Superior temporal gyrus (tissue), 1 donor: ENCODE measurements around the gene MEX3C.

Experiments used
- DNase-seq: peaks from one replicate; pipeline ENCODE4 v3.0.0-alpha.2; 2016; ENCODE audit errors: extremely low spot score

The MEX3C gene

DNA sequence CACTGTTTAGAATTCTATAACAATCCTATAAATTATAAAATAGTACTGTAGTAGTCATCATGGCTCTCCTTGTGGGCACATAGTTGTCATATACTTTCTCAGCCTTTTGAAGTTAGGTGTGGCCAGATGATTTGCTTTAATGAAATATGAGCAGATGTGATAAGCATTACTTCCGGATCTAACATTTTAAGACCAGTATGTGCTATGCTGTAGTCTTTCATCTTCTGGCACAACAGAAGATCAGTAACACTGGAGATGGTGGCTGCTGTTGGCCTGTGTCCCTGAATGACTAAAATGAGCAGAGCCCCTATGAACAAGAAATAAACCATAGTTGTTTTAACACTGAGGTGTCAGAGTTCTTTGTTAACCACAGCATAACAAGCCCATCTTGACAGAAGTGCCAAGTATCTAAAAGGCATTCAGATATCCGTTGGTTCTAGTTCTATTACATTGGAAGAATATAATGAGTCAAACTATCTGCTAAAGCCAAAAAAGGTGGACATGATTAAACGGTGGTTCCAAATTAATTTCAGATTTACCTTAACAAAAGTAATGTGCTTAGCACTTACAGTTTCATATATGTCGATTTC lies 6.3 kb downstream of the MEX3C start:
- DNase-seq = no peak

DNA sequence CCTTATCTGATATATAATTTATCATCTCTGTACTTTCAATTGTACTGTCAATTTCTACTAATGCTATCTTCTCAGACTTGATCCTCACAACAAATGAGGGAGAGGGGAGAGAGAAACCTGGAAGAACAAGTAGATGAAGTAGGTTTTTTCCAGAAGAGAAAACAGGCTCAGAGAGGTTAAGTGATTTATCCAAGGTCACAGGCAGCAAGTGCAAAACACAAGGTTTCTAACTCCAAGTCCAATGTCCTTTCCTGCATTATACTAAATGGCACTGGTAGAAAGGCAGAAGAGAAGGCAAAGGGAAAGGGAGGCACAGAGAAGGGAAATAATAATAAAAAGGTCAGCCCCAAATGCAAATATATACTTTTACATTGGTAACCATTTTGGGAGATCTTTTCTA lies 7.5 kb downstream of the MEX3C start:
- no peak for DNase-seq

DNA sequence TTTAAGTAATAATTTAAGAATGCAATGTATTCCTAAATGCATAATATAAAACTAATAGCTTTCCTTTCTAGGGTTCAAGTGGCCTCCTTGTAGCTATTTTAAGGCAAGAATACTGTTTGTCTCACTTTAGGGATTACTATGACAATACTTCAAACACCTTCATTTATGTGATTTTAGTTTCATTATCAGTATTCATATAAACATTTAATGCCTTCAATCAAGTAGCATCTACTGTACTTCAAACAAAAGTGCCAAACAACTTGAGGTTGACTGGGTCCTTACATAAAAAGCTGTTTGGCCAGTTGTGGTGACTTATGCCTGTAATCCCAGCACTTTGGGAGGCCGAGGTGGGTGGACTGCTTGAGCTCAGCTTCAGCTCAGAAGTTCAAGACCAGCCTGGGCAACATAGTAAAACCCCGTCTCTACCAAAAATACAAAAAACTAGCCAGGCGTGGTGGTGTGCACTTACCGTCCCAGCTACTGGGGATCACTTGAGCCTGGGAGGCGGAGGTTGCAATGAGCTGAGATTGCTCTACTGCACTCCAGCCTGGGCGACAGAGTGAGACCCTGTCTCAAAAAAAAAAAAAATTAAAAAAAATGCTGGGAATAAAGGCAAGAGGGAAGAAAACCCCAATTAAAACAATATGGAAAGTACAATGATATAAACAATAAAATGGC lies 9.3 kb downstream of the MEX3C start:
- no peak for DNase-seq

DNA sequence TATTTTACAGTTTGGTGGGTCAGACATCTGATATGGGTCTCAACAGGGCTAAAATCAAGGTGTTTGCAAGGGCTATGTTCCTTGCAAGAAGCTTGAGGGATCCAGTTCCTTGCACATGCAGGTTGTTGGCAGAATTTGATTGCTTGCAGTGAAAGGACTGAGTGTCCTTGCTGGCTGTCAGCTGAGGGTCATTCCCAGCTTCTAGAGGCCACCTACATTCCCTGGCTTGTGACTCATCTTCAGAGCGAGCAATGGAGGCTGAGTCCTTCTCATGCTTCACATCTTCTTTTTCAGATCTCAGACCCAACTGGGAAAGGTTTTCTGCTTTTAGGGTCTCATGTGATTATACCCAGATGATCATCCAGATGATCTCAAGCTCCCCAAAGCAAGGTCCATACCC lies 12.4 kb downstream of the MEX3C start:
- no peak for DNase-seq

DNA sequence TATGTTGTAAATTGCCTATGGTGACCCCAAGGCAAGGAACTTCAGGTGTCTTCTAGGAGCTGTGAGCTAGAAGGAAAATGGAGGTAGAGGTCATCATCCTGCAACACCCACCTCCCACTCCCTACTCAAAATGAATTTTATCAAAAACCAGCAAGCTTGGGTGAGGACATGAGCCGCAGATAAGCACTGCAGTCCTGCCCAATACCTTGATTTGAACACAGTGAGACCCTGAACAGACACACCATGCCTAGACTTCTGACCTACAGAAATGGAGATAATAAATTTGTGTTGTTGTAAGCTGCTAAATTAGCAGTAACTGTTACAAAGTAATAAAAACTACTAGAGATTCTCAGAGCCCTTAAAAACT lies 13.4 kb downstream of the MEX3C start:
- no peak for DNase-seq

DNA sequence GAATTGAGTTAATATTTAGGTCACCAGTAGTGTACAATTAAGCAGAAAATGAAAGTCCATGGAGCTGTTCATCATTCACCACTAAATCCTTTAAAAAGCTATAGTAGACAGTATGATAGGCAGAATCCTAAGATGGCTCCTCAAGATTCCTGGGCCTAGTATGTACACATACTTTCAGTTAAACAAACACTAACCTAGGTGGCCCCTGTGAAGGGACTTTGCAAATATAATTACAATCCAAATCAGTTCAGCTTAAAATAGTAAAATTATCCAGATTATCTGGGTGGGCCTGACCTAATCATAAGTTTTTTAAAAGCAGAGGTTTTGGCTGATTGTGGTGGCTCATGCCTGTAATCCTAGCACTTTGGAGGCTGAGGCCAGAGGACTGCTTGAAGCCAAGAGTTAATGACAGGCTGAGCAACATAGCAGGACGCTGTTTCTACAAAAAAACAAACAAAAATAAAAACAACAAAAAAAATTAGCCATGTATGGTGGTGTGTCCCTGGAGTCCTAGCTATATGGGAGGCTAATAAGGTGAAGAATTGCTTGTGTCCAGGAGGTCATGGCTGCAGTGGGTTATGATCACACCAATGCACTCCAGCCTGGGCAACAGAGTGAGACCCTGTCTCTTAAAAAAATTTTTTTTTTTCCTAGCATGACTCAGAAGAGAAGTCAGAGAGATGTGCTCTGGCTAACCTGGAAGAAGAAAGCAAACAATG lies 13.9 kb downstream of the MEX3C start:
- DNase-seq = no peak

DNA sequence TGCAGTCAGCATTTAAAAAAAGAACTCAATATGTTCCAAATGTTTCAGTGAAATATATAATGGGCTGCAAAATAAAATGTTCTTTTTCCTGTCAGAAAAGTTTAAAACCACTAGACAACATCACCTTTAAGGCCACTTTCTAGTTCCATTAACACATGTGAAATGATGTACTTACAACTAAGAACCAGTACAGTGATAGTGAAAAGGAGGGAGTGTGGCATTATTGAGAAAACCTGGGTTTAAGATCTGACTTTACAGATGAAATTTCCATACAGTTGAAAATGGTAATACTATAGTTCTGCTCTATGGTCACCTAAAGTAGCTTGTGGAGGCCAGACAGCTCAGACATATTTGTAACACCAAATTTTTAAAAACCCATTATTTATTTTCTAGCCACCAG lies 14.7 kb downstream of the MEX3C start:
- no peak for DNase-seq

DNA sequence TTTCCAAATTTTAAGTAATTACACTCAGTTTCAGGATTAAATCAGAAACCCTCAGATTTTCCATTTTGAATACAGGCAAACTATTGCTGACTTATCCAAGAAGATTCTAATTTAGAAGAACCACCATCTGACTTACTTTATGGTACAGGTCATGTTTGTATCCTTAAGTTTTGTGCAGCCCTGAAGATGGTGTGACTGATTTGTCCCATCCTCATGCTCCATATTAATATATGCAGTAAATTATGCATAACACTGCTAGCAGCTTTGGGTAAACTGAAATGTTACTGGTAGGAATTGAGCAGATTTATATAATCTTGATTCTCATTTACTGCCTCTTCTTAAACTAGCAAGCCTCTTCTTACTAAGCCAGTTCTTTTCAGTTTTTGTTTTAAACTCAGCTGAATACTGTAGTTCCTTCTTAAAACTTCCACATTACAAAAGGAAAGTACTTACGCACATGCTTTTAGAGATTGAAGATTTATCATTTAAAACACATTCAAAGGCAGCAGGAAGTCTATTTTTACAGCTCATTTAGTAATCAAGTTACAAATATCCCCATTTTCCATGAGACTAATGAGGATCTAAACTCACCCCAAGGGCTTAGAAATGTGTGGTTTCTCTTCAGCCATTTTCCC lies 25.7 kb downstream of the MEX3C start:
- DNase-seq = no peak

DNA sequence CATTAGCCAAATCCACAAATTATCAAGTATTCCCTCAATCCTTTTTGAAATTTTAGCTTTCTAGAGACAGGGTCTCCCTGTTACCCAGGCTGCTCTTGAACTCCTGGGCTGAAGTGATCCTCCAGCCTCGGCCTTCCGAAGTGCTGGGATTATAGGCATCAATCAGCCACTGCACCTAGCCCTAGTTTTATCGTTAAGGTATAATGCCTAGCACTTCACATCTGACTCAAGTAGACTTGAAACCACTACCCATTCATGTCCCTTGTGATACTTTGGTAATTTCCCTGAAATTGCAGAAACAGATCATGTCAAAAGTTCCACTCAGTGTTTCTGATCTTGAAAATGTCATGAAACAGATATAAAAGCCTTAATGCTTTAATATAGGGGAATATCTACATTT lies 26.3 kb downstream of the MEX3C start:
- DNase-seq = no peak

DNA sequence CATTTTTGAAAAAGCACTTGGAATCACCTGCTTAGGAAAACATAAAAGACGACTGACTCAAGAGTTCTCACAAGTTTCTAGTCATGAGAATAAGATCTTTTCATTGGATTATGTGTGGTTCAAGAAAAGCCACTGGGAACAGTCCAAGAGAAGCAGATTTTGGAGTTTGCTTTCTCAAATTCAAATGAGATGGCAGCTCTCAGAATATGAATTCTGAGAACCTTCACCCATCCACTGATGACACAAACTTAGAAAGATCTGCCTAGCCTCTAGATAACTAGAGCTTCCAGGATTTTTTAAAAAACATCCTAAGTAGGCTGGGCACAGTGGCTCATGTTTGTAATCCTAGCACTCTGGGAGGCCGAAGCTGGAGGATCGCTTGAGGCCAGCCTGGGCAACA lies 26.8 kb downstream of the MEX3C start:
- no peak for DNase-seq

DNA sequence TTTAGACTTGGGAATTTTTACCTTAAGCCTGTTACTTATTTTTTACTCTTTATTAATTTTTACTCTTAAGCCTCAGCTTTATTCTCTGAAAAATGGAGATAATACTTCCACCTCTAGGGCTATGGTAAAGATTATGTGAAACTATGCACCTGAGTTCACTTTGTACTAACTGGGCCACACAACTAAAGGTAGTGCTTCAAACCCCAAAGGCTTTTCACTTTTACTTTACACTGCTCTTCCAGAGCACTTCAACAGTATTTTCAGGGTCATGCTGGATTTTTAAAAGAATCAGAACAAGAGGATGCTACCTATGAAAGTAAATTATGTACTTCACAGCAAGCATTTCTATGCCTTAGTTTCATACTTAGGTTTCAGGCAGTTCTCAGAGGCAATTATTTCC lies 27.8 kb downstream of the MEX3C start:
- no peak for DNase-seq

DNA sequence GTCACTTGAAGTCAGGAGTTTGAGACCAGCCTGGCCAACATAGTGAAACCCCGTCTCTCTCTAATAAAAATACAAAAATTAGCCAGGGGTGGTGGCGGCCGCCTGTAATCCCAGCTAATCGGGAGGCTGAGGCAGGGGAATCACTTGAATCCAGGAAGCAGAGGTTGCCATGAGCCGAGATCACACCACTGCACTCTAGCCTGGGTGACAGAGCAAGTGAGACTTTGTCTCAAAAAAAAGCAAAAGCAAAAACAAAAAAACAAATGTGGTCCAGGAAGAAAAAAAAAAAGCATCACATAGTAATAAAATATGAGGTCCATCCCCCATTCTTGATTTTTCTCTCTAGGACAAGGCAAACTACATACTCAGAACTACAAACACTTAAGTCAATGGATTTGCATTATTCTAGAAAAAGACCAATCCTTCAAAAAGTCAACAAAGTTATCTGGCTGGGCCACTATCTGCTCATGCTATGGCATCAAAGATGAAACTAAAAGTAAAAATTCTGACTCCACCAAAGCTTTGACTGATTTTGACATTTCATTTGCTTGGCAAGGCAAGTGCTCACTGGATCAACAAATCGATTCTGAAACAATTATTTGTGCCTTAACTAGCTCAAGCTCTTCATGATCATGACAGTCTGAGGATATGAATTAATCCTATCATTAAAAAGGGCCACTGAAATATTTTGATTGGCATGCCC lies 28.4 kb downstream of the MEX3C start:
- DNase-seq = no peak

DNA sequence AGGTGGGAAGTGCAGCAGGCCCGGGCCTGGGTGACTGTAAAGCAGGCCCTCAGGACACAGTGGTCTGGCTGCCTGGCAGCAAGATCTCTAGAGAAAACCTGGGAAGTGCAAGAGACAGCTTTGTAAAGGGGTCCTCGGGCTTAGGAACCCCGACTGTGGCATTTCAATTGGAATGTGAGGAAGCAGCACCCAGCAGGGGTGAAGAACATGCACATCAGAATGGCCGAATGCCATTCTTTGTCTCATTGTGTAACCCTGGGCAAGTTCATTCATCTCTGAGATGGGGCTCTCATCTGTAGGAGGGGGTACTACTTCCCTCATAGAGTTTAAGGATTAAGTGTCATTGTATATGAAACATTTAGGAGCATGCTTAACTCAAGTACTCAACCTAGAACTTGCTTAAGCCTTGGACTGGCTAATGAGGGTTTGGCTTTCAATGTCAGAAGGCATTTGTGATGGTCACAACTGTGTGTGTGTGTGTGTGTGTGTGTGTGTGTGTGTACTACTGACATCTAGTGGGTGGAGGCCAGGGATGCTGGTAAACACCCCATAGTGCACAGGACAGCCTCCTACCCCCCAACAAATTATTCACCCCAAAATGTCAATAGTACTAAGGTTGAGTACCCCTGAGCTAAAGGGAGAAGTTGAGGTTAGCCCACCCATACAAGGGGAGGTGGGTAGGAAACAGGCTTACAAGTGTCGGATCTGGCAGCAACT lies 29.3 kb downstream of the MEX3C start:
- no peak for DNase-seq

DNA sequence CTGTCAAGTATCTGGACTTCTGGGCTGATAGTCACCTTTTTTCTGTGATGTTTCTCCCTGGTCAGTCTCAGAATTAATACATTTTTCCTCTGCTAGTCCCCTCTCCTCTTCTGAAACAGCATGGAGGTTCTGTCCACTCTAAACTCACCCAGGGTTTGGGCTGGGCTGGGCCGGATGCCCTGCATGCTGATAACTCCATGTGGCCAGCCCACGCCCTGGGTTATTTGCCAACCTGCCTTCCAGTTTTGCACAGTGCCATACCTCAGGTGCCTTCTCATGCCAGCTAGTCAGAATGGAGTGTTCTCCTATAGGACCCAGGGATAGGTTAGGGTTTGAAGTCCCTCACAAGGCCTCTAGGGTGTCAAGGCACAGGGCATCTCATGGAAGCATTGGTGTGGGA lies 32.2 kb downstream of the MEX3C start:
- no peak for DNase-seq

DNA sequence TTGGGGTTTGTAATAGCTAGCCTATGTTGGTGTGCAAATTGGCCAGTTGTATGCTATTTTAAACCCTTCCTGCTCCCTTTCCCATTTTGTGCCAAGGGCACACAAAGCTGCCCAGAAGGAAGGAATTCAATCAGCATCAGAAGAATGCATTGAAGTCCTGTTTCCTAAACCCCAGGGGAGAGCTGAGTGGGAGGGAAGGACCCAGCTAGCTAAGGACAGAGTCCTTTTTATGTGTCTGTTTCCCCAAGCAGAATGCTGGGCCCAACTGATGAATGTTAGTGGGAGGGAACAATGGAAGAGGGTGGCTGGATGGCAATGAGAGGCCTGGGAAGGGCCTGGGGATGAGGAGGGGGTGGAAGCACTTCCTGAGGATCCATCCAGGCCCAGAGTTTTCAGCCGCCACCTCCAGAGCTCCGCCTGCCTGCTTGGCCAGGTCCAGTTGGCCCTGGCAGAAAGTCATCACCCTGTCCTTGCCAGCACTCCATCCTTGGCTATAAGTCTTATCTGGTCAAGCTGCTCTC lies 32.7 kb downstream of the MEX3C start:
- no peak for DNase-seq

DNA sequence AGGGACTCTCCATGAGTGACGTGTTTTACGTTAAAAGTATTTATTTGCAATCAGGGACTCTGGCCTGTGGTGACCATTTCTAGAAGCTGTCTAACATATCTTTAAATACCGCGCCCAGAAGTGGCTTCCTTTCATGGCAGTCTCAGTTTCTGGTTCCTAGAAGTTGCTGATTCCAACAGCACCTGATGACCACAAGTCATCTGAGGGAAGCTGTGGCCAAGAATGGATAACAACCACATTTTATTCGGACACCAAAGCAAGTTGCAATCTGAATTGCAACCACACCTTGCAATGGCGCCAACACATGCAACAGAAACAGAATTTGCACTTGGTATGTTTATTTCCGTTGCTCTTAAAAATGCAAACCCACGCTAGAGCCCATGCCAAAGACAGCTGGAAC lies 33.1 kb downstream of the MEX3C start:
- no peak for DNase-seq

DNA sequence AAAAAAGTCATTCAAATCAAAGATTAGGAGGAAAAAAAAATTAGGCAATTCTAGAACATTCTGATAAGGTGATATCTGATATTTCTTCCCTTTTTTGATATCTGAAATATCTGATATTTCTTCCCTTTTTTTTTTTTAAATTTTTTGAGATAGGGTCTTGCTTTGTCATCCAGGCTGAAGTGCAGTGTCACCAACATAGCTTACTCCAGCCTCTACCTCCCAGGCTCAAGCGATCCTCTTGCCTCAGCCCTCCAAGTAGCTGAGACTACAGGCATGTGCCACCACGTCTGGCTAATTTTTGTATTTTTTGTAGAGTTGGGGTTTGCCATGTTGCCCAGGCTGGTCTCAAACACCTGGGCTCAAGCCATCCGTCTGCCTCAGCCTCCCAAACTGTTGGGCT lies 33.9 kb downstream of the MEX3C start:
- no peak for DNase-seq

DNA sequence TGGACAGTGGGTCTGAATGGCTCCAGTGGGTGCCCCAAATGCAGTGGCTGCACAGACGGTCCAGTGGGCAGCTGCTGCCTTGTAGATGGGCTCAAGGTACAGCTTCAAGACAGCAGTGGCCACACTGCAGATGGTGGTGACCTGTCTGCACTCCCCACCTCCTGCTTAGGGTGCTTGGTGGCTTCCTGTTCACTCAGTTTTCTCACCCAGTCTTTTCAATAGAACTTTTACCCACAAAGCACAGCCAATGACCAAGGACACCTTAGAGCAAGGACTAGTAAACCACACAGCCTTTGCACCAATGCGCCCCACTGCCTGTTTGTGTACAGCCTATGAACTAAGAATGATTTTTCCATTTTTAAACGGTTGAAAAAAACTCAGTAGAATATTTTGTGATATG lies 34.9 kb downstream of the MEX3C start:
- no peak for DNase-seq

DNA sequence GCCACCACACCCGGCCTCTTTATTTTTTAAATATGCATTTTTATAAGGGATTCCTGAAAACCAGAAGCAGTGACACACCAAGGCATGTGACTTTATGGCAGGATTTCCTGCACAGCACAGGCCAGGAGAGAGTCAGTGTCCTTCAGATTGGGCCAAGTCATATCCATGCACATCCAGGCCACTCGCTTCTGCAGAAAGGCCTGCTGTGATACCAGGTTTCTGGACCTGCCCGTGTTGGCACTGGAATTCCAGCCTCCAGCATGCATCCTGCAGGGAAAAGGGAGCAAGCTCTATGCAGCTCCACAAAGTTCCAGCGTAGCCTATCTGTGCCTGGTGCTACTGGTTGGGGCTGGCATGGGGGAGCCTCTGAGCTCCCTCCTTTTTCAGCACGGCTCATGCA lies 36.8 kb downstream of the MEX3C start:
- DNase-seq = no peak

DNA sequence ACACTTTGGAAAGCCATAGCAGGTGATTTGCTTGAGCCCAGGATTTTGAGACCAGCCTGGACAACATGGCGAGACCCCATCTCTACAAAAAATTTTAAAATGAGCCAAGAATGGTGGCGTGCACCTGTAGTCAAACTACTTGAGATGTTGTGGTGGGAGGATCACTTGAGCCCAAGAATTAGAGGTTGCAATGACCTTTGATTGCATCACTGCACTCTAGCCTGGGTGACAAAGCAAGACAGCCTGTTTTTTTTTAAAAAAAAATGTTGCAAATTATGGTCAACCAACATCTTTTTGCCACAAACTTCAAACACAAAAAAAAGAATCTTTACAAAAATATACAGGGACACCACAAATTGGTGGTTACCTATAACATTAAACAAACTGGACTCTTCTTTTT lies 40.3 kb downstream of the MEX3C start:
- DNase-seq = no peak

DNA sequence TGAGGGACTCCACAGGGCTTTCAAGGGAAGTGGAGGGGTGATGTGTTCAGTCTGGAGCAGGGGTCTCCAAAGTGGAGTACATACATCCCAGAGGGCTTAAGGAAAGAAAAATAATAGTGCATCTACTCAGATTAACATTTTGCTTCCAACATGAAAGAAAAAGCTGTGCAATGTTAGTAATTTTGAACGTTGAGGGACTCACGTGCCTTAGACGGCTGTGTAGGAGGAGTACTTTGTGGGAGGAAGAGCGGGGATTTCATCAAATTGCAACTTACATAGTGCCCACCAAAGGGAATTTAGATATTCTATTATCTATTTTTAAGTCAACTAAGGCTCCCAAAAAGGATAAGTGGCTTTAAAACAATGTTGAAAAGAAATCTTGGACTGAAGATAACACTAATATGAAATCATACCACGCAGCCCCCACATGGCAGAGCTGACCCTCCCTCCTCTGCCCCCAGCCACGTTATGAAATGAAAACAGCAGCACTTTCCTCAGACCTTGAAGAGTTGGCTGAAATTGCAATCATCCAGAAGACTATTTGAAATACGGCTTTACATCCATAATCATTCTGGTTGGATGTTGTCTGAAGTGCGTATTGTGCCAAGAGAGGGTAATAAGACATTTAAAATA lies 42.9 kb downstream of the MEX3C start:
- no peak for DNase-seq
